K562 (cell line): ENCODE measurements around the gene P2RX3. TPM values are rescaled to one million over a fixed set of nuclear protein-coding genes. Genes with fewer than 3 reads are reported as not detected.

ENCODE experiments used
- CBFA2T3 ChIP-seq: fragments of 450-650 bp; IDR thresholded peaks from 2 replicates; pipeline ENCODE4 v1.6.1; 2017
- CC2D1A ChIP-seq: fragments of 450-650 bp; IDR thresholded peaks from 2 replicates; pipeline ENCODE4 v1.6.1; 2017; ENCODE audit warnings: mild to moderate bottlenecking
- CCNT2 ChIP-seq: IDR thresholded peaks from 2 replicates; pipeline ENCODE4 v1.6.1; 2011; ENCODE audit warnings: borderline replicate concordance, low read depth, mild to moderate bottlenecking, moderate library complexity, mixed read lengths, low read length; ENCODE audit not compliant: insufficient read length; ENCODE audit errors: extremely low read depth
- E2F4 ChIP-seq: sonication (generic); formaldehyde crosslinking; IDR thresholded peaks from 2 replicates; pipeline ENCODE4 v1.8.0; 2022; ENCODE audit warnings: mild to moderate bottlenecking, low read depth, missing genetic modification reagents
- EGR1 ChIP-seq: fragments of 450-650 bp; conservative IDR thresholded peaks from 2 replicates; pipeline ENCODE4 v1.6.1; 2017; ENCODE audit warnings: mild to moderate bottlenecking
- ELK1 ChIP-seq: sonication (generic); formaldehyde crosslinking; IDR thresholded peaks from 2 replicates; pipeline ENCODE4 v1.8.1; 2022; ENCODE audit warnings: missing genetic modification reagents
- FIP1L1 ChIP-seq: fragments of 200-400 bp; formaldehyde crosslinking; IDR thresholded peaks from 2 replicates; pipeline ENCODE4 v1.6.1; 2018; ENCODE audit warnings: mild to moderate bottlenecking, low read depth, low read length; ENCODE audit not compliant: poor library complexity, severe bottlenecking
- FOXA1 ChIP-seq: fragments of 450-650 bp; IDR thresholded peaks from 2 replicates; pipeline ENCODE4 v1.6.1; 2016; ENCODE audit warnings: mild to moderate bottlenecking, borderline replicate concordance
- HOMEZ ChIP-seq: fragments of 250-450 bp; sonication (Bioruptor Pico); IDR thresholded peaks from 2 replicates; pipeline ENCODE4 v1.4.0; 2020; ENCODE audit warnings: mild to moderate bottlenecking, moderate library complexity
- NFATC3 ChIP-seq: fragments of 450-650 bp; IDR thresholded peaks from 2 replicates; pipeline ENCODE4 v1.6.1; 2017; ENCODE audit warnings: mild to moderate bottlenecking
- NFE2 ChIP-seq: IDR thresholded peaks from 2 replicates; pipeline ENCODE4 v1.6.1; 2014; ENCODE audit warnings: antibody characterized with exemption, low read depth
- NR1H2 ChIP-seq: sonication (generic); formaldehyde crosslinking; IDR thresholded peaks from 2 replicates; pipeline ENCODE4 v1.4.0; 2020; ENCODE audit warnings: mild to moderate bottlenecking, missing genetic modification reagents
- NR2C2 ChIP-seq, 2 experiments: fragments of 200-800 bp in 1 of 2; sonication (Bioruptor generic) in 1 of 2; sonication (generic) in 1 of 2; formaldehyde crosslinking in 1 of 2; IDR thresholded peaks; 2 replicates each; pipeline versions ENCODE4 v1.6.1 to v1.8.0; 2016 to 2022; ENCODE audit warnings: mild to moderate bottlenecking in 1 of 2, missing compliant biosample characterization in 1 of 2, missing genetic modification characterization in 1 of 2, missing genetic modification reagents in 1 of 2
- NR2F6 ChIP-seq: fragments of 450-650 bp; formaldehyde crosslinking; IDR thresholded peaks from 2 replicates; pipeline ENCODE4 v1.4.0; 2020; ENCODE audit warnings: mild to moderate bottlenecking
- POLR3G ChIP-seq: IDR thresholded peaks from 2 replicates; pipeline ENCODE4 v1.6.1; 2011; ENCODE audit not compliant: insufficient read length, insufficient replicate concordance; ENCODE audit errors: extremely low read depth
- RBM17 ChIP-seq: fragments of 200-400 bp; formaldehyde crosslinking; IDR thresholded peaks from 2 replicates; pipeline ENCODE4 v1.6.1; 2017; ENCODE audit warnings: low read depth, mild to moderate bottlenecking, low read length, borderline replicate concordance
- SAFB ChIP-seq: fragments of 200-400 bp; formaldehyde crosslinking; IDR thresholded peaks from 2 replicates; pipeline ENCODE4 v1.6.1; 2017; ENCODE audit warnings: low read depth, low read length, borderline replicate concordance
- SMARCA4 ChIP-seq: fragments of 450-650 bp; IDR thresholded peaks from 2 replicates; pipeline ENCODE4 v1.6.1; 2016
- TFAP4 ChIP-seq: sonication (generic); formaldehyde crosslinking; IDR thresholded peaks from 2 replicates; pipeline ENCODE4 v1.8.0; 2022; ENCODE audit warnings: missing genetic modification reagents, mild to moderate bottlenecking, moderate library complexity, borderline replicate concordance
- WHSC1 ChIP-seq: IDR thresholded peaks from one replicate; pipeline ENCODE4 v1.6.1; 2012; ENCODE audit warnings: low read length, control low read depth, inconsistent platforms
- ZNF408 ChIP-seq: fragments of 250-450 bp; sonication (Bioruptor Pico); IDR thresholded peaks from 2 replicates; pipeline ENCODE4 v1.4.0; 2020; ENCODE audit warnings: low read depth, mild to moderate bottlenecking, moderate library complexity
- ZNF551 ChIP-seq: fragments of 250-450 bp; sonication (Bioruptor Pico); IDR thresholded peaks from 2 replicates; pipeline ENCODE4 v1.5.0; 2021; ENCODE audit warnings: mild to moderate bottlenecking, moderate library complexity
- ZNF589 ChIP-seq: fragments of 200-800 bp; sonication (Bioruptor generic); IDR thresholded peaks from 2 replicates; pipeline ENCODE4 v1.6.1; 2016; ENCODE audit warnings: low read depth, missing genetic modification characterization, missing compliant biosample characterization
- ZNF707 ChIP-seq: fragments of 250-450 bp; sonication (Bioruptor Pico); conservative IDR thresholded peaks from 2 replicates; pipeline ENCODE4 v1.8.0; 2022; ENCODE audit warnings: inconsistent platforms, mild to moderate bottlenecking, moderate library complexity
- ZNF75A ChIP-seq: fragments of 450-650 bp; formaldehyde crosslinking; IDR thresholded peaks from 2 replicates; pipeline ENCODE4 v1.4.0; 2020; ENCODE audit warnings: mild to moderate bottlenecking
- polyA plus RNA-seq, 8 experiments: library from polyadenylated mRNA; depleted of rRNA in 4 of 8; stranded (reverse) in 5 of 8; unstranded in 3 of 8; fragments of >200 nt; fragmentation: Nextera tagmentation in 2 of 8; fragmentation: Illumina TruSeq in 1 of 8; extraction: Ambion mirVana in 2 of 8; extraction: Trizol in 1 of 8; gene quantifications; 2 replicates each; pipeline versions ENCODE4 v1.2.1 to v1.2.3, GENCODE V29; 2011 to 2014; ENCODE audit warnings: inconsistent platforms in 1 of 8, missing spikeins in 1 of 8
- total RNA-seq, 7 experiments: library from RNA; depleted of rRNA in 6 of 7; stranded (reverse); fragments of >200 nt in 6 of 7; fragmentation: Illumina TruSeq in 2 of 7; extraction: Trizol in 2 of 7; gene quantifications; 2 replicates each; pipeline versions ENCODE4 v1.2.1 to v1.2.3, GENCODE V29; 2011 to 2021; ENCODE audit warnings: low replicate concordance in 1 of 7

The P2RX3 gene
- total and polyA plus RNA-seq, 9 of the 15 experiments (the other 6 are each of a cell fraction or from before 2014, with no cell fraction given) = not detected

- TF ChIP-seq HOMEZ (CRISPR knock-in tag) (no peak), CC2D1A (peak; percentile 45; the same call in 1 of the 2 replicates), ZNF707 (CRISPR knock-in tag) (no peak), SMARCA4 (peak; percentile 89), NFATC3 (no peak), POLR3G (no peak), NR2F6 (CRISPR knock-in tag) (no peak), ZNF408 (CRISPR knock-in tag) (no peak), ELK1 (CRISPR knock-in tag) (no peak), WHSC1 (no peak), NFE2 (no peak), RBM17 (no peak), ZNF551 (CRISPR knock-in tag) (no peak), ZNF75A (CRISPR knock-in tag) (no peak), CBFA2T3 (peak; percentile 89), CCNT2 (peak; percentile 64), ZNF589 (peak; percentile 22; the same call in 1 of the 2 replicates), FIP1L1 (no peak), FOXA1 (no peak), SAFB (no peak), EGR1 (no peak), TFAP4 (CRISPR knock-in tag) (0 out of 2 replicates have a peak, but pooled peaks have one; percentile 3), NR1H2 (no peak), E2F4 (CRISPR knock-in tag) (no peak), NR2C2 (CRISPR knock-in tag; IDR thresholded peaks at IDR 0.05) (no peak), NR2C2 (tag; IDR thresholded peaks at IDR 0.05) (no peak)
Observed at GRCh38 chr11:57402188-57403002, 64.2 kb downstream of the P2RX3 start (continued).
